Stimulated activated naive CD4-positive, alpha-beta T cell treated with Interleukin-2 at 50 U/mL for 16 hours (primary cell): ENCODE results near the gene NDUFA11.
"Not testable (repeated sequence)": the region's sequence is repeated elsewhere in the genome, so short reads cannot be mapped to it uniquely, and the experiment has no call there.

Source experiments
- DNase-seq: peaks from one replicate; lab custom pipeline; 2025; lab: John Stamatoyannopoulos, UW

NDUFA11 gene

DNA sequence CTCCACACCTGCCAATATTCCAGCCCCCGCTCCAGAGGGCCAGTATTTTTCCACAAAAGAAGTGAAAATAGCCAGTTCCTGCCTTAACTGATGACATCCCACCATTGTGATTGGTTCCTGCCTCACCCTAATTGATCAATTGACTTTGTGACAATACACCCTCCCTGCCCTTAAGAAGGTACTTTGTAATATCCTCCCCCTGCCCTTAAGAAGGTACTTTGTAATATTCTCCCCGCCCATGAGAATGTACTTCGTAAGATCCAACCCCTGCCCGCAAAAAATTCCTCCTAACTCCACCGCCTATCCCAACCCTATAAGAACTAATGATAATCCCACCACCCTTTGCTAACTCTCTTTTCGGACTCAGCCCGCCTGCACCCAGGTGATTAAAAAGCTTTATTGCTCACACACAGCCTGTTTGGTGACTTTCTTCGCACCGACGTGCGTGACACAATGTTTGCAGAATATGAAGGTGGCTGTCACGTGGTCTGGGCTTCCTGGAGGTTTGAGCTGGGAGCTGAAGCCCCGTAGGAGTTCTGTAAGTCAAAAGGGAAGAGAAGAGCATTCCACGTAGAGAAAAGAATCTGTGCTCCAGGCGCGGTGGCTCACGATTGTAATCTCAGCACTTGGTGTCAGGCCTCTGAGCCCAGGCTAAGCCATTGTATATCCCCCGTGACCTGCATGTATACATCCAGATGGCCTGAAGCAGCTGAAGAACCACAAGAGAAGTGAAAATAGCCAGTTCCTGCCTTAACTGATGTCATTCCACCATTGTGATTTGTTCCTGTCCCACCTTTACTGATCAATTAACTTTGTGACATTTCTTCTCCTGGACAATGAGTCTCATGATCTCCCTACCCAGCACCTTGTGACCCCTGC lies 46.1 kb downstream of the NDUFA11 start:
- no peak for DNase-seq

DNA sequence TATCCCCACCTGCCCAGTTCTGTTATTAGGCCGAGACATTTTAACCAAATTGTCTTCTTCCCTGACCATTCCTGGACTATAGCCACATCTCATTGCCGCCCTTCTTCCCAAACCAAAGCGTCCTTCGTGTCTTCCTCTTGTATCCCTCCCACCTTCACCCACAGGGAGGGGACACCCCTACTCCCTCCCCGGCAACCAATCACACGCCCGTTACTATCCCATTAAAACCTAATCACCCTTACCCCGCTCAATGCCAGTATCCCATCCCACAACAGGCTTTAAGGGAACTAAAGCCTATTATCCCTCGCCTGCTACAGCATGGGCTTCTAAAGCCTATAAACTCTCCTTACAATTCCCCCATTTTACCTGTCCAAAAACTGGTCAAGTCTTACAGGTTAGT lies 48.4 kb downstream of the NDUFA11 start:
- not testable (repeated sequence) for DNase-seq

DNA sequence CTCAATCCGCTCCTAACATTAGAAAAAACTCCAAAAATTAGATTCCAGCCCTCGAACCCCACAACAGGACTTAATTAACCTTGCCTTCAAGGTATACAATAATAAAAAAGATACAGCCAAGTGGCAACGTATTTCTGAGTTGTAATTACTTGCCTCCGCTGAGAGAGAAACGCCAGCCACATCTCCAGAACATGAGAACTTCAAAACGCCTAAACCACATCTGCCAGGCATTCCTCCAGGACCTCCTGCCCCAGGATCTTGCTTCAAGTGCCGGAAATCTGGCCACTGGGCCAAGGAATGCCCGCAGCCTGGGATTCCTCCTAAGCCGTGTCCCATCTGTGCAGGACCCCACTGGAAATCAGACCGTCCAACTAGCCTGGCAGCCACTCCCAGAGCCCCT lies 49.5 kb downstream of the NDUFA11 start:
- DNase-seq = not testable (repeated sequence)

DNA sequence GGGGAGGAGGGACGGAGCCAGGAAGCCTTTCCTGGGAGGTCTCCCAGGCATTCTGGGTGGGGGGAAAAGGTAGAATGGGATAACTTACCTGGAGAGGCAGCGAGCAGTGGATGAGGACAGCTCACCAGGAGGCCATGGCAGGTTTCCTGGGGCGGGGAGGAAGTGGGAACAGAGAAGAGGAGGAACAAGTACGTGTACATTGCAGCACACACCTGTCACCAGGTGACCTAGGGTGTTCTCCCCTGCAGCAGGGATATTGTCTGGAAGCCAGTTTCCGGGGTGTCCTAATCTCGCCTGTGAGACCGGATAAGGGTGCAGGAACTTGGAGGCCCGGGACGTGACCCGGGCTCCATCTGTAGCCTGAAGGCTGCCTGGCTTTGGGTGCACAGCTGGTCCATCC lies 52.3 kb downstream of the NDUFA11 start, which contains the start of gene FUT3:
Gene FUT3 (minus strand): TSS at position 148 of the 400 bp plus-strand sequence.
- DNase-seq = no peak

DNA sequence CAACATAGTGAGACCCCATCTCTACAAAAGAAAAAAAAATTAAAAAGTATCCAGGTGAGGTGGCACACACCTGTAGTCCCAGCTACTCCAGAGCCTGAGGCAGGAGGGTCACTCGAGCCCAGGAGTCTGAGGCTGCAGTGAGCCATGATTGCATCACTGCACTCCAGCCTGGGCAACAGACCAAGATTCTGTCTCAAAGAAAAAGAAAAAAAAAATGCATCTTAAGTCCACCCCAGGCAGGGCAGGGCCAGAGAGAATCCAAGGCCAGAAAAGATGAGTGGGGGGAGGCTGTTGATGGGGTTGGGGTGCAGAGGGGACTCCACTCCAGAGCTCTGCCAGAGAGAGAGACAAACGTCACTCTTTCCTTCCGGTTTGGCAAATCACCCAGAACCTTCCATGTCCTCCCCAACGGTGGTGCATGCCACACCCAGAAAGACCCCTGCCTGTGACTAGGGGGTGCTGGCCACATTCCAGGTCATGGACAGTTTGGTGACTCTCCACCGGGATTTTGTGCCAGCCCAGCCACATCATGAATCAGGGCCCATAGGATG lies 52.8 kb downstream of the NDUFA11 start:
- DNase-seq = no peak

DNA sequence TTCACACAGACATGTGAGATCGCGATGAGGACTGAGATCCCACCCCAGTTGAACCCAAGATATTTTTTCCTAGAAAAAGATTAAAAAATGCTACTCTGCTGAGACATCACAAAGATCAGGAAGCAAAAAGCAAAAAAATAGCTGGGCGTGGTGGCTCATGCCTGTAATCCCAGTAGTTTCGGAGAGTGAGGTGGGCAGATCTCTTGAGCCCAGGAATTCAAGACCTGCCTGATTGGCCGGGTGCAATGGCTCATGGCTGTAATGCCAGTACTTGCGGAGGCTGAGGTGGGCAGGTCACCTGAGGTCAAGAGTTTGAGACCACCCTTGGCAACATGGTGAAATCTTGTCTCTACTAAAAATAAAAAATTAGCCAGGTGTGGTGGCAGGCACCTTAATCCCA lies 53.4 kb downstream of the NDUFA11 start:
- DNase-seq = no peak

DNA sequence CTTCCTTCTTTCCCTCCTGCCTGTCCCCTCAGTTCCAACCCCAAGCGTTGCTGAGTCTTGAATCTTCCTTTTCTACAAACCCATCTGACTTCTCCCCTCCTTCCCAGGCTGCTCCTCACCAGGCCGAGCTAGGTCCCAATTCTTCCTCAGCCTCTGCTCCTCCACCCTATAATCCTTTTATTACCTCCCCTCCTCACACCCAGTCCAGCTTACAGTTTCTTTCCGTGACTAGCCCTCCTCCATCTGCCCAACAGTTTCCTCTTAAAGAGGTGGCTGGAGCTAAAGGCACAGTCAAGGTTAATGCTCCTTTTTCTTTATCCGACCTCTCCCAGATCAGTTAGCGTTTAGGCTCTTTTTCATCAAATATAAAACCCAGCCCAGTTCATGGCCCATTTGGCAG lies 55.0 kb downstream of the NDUFA11 start:
- DNase-seq = not testable (repeated sequence)

DNA sequence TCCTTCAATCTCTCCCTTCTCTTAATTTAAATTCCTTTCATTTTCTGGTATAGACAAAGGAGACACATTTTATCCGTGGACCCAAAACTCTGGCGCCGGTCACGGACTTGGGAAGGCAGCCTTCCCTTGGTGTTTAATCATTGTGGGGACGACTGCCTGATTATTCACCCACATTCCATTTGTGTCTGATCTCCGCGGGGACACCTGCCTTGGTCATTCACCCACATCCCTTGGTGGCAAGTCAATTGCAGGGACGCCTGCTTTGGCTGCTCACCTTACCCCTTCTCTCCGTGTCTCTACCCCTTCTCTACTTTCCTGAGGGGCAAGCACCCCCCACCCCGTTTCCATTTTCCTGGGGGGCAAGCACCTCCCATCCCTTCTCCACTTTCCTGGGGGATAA lies 55.7 kb downstream of the NDUFA11 start:
- DNase-seq = not testable (repeated sequence)
